HG03139 (cell line): Measurements from ENCODE around the gene CARNS1.

Experiments used
- ATAC-seq: cut with Tn5 transposase; IDR thresholded peaks from one replicate; pipeline ENCODE4 v1.9.1; 2021; ENCODE audit not compliant: unreplicated experiment

CARNS1 gene

GRCh38 chr11:67408437-67409200, 6.9 kb upstream of the CARNS1 start:
- no peak for ATAC-seq

- no peak for ATAC-seq
Measured at GRCh38 chr11:67409261-67409666, 6.2 kb upstream of the CARNS1 start.

- ATAC-seq: no peak
Measured at GRCh38 chr11:67409781-67410368, 5.6 kb upstream of the CARNS1 start.

DNA sequence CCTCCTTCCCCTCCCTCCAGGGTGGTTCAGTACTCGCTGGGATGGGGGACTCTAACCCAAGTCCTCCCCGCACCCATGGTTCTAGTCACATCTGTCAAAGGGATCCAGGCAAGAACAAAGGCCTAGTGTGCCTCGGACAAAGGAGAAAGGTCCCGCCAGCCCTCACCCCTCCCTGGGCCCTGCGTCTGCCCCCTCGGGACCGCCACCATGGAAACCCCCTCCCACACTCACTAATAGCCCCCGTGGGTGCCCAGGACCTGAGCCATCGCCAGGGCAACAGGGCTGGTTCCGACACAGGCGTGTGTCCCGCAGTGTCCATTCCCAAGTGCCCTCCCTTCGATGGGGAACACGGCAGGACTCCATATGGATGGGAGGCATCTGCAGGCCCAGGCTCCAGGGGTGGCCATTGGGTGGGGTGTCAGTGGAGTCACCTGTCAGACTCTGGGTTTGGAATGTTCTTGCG, 5.1 kb upstream of the CARNS1 start:
- ATAC-seq: no peak

GRCh38 chr11:67410984-67411784, 4.3 kb upstream of the CARNS1 start:
- ATAC-seq: no peak

DNA sequence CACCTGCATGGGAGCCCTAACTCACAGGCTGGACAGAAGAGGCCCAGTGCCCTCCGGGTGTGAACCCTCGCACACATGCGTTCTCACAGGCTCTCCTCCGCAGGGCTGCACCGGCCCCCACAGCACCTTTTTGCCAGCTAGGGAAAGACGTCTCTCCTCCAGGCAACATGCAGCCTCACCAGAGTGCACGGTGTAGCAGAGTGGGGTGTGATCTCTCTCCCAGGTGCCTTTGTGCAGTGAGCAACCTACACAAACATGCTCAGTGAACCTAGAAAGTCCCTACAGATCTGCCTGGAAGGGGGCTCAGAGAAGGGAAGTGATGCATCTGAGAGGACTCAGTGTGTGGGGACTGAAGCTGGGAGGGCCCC, 3.7 kb upstream of the CARNS1 start:
- ATAC-seq: no peak

- ATAC-seq: no peak
Measured at GRCh38 chr11:67412495-67413179, 2.8 kb upstream of the CARNS1 start.

DNA sequence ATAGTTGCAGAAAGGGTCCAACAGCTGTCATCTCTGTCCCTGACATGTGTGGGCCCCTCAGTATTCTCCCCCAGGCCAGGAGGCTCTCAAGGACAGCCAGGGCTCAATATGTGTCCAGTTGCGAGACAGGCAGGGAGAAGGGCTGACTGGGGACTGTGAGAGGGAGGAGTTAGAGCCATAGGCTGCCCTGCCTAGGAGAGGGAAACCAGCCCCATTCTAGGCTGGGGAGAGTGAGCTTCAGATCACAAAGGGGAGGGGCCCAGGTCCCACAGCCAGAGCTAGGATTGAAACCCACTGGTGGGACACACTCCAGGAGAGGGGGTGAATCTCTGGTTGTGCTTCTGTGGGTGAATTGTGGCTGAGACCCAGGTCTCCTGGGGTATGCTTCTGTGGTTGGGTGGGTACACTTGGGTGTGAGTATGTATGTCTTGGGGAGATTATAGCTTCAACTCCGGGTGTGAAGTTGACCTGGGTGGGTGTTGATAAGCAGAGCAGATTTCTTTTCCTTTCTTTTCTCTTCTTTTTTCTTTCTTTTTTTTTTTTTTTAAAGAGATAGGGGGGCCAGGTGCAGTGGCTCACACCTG, 2.1 kb upstream of the CARNS1 start:
- ATAC-seq: no peak

GRCh38 chr11:67416416-67417335, 1.2 kb downstream of the CARNS1 start:
- ATAC-seq: no peak

DNA sequence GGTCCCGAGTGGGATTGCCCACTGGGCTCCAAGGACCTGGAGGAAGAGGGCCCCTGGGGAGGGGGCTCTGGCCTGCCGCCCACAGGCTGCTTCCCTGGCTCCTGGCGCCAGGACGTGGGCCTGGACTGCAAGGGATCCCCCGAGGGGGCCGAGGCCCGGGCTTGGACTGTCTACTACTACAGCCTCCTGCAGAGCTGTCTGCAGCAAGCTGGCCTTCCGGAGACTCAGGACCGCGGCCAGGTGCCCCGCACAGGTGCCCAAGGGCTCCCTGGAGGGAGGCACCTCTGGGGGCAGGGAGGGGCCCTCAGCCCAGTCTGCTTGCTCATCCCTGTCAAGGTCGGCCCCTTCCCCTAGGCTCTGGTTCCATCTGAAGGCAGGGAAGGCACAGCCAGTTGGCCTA, 1.9 kb downstream of the CARNS1 start:
- ATAC-seq: no peak

- ATAC-seq: no peak
Measured at GRCh38 chr11:67418476-67419281, 3.2 kb downstream of the CARNS1 start.

DNA sequence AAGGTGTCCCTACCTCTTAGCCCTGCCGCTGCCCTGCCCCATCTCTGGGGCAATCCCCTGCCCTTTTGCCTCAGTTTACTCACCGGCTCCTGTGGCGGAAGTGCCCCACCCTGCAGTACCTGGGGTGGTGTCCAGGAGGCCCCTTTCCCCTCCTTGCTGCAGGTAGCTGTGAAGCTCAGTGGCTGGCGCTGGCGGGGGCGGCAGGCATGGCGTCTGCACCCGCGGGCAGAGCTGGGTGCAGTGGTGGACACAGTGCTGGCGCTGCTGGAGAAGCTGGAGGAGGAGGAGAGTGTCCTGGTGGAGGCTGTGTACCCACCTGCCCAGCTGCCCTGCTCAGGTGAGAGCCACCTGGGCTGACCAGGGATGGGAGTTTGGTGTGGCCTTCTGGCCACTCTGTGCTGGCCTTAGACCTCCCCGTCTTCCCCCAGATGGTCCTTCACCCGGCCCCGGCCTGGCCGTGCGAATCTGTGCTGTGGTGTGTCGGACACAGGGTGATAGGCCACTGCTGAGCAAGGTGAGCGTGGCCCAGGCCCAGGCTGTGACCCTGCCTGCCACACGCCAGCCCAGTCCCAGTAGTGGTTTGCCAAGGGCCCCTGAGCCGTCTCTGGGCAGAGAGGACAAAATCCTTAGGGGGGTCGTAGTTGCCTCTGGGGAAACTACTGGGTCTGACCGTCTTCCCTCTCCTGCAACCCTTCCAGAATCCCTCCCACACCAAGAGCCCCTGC, 4.0 kb downstream of the CARNS1 start:
- no peak for ATAC-seq

DNA sequence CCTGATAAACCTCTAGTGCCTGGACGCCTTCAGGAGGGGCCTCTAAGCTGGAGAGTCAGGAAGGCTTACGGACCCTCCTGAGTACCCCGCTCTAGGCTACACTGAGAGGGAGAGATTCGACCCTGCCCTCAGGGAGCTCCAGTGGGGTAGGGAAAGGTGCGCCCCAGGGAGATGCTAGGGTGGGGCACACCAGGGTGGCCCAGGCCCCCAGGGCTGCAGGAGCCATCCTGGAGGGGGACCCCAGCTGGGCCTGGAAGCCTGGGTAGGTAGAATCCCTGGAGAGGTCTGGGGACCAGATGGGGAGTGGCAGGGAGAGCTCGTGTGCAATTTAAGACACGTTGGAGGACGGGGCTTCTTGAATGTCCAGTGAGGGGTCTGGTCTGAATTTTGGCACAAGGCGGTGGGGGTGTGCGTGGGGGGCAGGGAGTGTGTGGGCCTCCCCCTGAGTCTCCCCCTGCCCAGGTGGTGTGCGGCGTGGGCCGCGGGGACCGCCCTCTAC, 4.7 kb downstream of the CARNS1 start:
- no peak for ATAC-seq

GRCh38 chr11:67420646-67421429, 5.4 kb downstream of the CARNS1 start:
- peak; percentile 66 for ATAC-seq

DNA sequence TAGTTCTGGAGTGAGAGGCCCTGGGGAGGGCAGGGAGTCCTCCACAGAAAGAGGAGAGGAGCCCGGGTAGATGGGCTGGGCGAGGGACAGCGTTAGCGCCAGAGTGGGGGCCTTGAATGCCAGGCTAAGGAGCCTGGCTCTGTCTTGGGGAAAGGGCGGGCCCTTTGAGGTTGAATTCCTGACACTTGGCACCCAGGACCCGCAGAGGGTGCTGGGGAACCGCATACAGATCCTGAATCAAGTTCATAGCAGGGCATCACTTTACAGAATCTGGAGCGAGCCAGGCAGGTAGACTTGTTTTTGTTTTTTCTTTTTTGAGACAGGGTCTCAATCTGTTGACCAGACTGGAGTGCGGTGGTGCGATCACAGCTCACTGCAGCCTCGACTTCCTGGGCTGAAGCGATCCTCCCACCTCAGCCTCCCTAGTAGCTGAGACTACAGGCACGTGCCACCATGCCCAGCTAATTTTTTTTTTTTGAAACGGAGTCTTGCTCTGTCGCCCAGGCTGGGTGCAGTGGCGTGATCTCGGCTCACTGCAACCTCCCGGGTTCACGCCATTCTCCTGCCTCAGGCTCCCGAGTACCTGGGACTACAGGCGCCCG, 6.1 kb downstream of the CARNS1 start:
- ATAC-seq: no peak

GRCh38 chr11:67422891-67423290, 7.4 kb downstream of the CARNS1 start:
- no peak for ATAC-seq

DNA sequence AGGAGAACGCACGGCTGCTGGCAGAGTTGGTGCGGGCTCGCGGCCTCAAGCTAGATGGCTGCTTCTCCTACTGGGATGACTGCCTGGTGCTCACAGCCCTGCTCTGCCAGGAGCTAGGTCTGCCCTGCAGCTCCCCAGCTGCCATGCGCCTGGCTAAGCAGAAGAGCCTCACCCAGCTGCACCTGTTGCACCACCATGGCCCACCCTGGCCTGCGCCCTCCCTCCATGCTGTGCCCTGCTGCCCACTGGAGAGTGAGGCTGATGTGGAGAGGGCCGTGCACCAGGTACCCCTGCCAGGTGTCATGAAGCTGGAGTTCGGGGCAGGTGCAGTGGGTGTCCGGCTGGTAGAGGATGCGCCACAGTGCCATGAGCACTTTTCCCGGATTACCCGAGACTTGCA, 8.0 kb downstream of the CARNS1 start:
- ATAC-seq: no peak
